HepG2 (cell line): ENCODE results near the gene FAM32A. TPM values are rescaled to one million over a fixed set of nuclear protein-coding genes. Genes with fewer than 3 reads are reported as not detected.

Experiments
- ARHGAP35 ChIP-seq: sonication (generic); formaldehyde crosslinking; IDR thresholded peaks from 2 replicates; pipeline ENCODE4 v1.9.0; 2022; ENCODE audit warnings: mild to moderate bottlenecking, inconsistent platforms, moderate library complexity, missing genetic modification reagents, borderline replicate concordance
- BRD4 ChIP-seq: sonication (generic); formaldehyde crosslinking; IDR thresholded peaks from 2 replicates; pipeline ENCODE4 v1.4.0; 2020; ENCODE audit warnings: missing genetic modification reagents
- CBX5 ChIP-seq: sonication (generic); formaldehyde crosslinking; IDR thresholded peaks from 2 replicates; pipeline ENCODE4 v1.4.0; 2020; ENCODE audit warnings: missing genetic modification reagents, borderline replicate concordance
- ISL2 ChIP-seq: sonication (generic); formaldehyde crosslinking; IDR thresholded peaks from 2 replicates; pipeline ENCODE4 v1.5.0; 2020; ENCODE audit warnings: missing genetic modification reagents
- MAFF ChIP-seq: IDR thresholded peaks from 2 replicates; pipeline ENCODE4 v1.6.1; 2011; ENCODE audit warnings: low read depth, low read length, improper control_type of control experiment
- PAF1 ChIP-seq: IDR thresholded peaks from 2 replicates; pipeline ENCODE4 v1.6.1; 2016; ENCODE audit warnings: missing genetic modification reagents, missing compliant biosample characterization
- PHF5A ChIP-seq: IDR thresholded peaks from one replicate; pipeline ENCODE4 v1.6.1; 2018; ENCODE audit warnings: low read depth, missing genetic modification reagents; ENCODE audit not compliant: unreplicated experiment
- SRY ChIP-seq: sonication (generic); formaldehyde crosslinking; IDR thresholded peaks from 2 replicates; pipeline ENCODE4 v1.8.0; 2022; ENCODE audit warnings: mild to moderate bottlenecking, missing genetic modification reagents
- TRIM22 ChIP-seq: fragments of 450-650 bp; IDR thresholded peaks from 2 replicates; pipeline ENCODE4 v1.6.1; 2017
- ZBTB8A ChIP-seq: sonication (generic); formaldehyde crosslinking; IDR thresholded peaks from 2 replicates; pipeline ENCODE4 v1.4.0; 2020; ENCODE audit warnings: mild to moderate bottlenecking, low read depth, missing genetic modification reagents, borderline replicate concordance
- ZNF160 ChIP-seq: sonication (generic); formaldehyde crosslinking; IDR thresholded peaks from 2 replicates; pipeline ENCODE4 v1.8.0; 2022; ENCODE audit warnings: mild to moderate bottlenecking, inconsistent platforms, missing genetic modification reagents
- ZNF432 ChIP-seq: sonication (generic); formaldehyde crosslinking; IDR thresholded peaks from 2 replicates; pipeline ENCODE4 v1.5.0; 2020; ENCODE audit warnings: missing genetic modification reagents, mild to moderate bottlenecking, borderline replicate concordance
- ZNF670 ChIP-seq: sonication (generic); formaldehyde crosslinking; IDR thresholded peaks from 2 replicates; pipeline ENCODE4 v1.8.0; 2022; ENCODE audit warnings: mild to moderate bottlenecking, missing genetic modification reagents, borderline replicate concordance
- ZNF740 ChIP-seq: sonication (generic); formaldehyde crosslinking; IDR thresholded peaks from 2 replicates; pipeline ENCODE4 v1.4.0; 2020; ENCODE audit warnings: missing genetic modification reagents
- ZNF768 ChIP-seq: sonication (generic); formaldehyde crosslinking; IDR thresholded peaks from 2 replicates; pipeline ENCODE4 v1.4.0; 2020; ENCODE audit warnings: missing genetic modification reagents
- ZNF782 ChIP-seq: sonication (generic); formaldehyde crosslinking; IDR thresholded peaks from 2 replicates; pipeline ENCODE4 v1.4.0; 2020; ENCODE audit warnings: missing genetic modification reagents, mild to moderate bottlenecking, borderline replicate concordance
- polyA plus RNA-seq, 8 experiments: library from polyadenylated mRNA; depleted of rRNA in 3 of 8; stranded (reverse) in 7 of 8; unstranded in 1 of 8; fragments of >200 nt; fragmentation: Illumina TruSeq in 4 of 8; extraction: Trizol in 4 of 8; gene quantifications; 2 replicates each; pipeline versions ENCODE4 v1.2.1 to v1.2.3, GENCODE V29; 2011 to 2016; ENCODE audit warnings: low read depth in 4 of 8, missing spikeins in 1 of 8, mixed read lengths in 1 of 8; ENCODE audit not compliant: insufficient read depth in 1 of 8
- total RNA-seq, 5 experiments: library from RNA; depleted of rRNA; stranded (reverse); fragments of >200 nt; fragmentation: Illumina TruSeq; extraction: Trizol; gene quantifications; 2 replicates each; pipeline ENCODE4 v1.2.3, GENCODE V29; 2016; ENCODE audit warnings: low read depth in 1 of 5
- TF ChIP-seq, protein P1 (sequence below): sonication (generic); formaldehyde crosslinking; IDR thresholded peaks from 2 replicates; pipeline ENCODE4 v1.8.1; 2023; ENCODE audit warnings: mild to moderate bottlenecking, missing genetic modification reagents
- TF ChIP-seq, protein P2 (sequence below): sonication (generic); formaldehyde crosslinking; IDR thresholded peaks from 2 replicates; pipeline ENCODE4 v1.5.1; 2020; ENCODE audit warnings: mild to moderate bottlenecking, missing genetic modification reagents, moderate library complexity
- TF ChIP-seq, protein P3 (sequence below): sonication (generic); formaldehyde crosslinking; IDR thresholded peaks from 2 replicates; pipeline ENCODE4 v1.4.0; 2020; ENCODE audit warnings: missing genetic modification reagents, borderline replicate concordance

FAM32A gene
- total and polyA plus RNA-seq, 2 of the 13 experiments (the other 11 are each of a cell fraction or from before 2014, with no cell fraction given), result 85.8 to 86.2 TPM

- TF ChIP-seq ZNF670 (no peak), ARHGAP35 (CRISPR knock-in tag) (peak; percentile 51; the same call in 1 of the 2 replicates), PAF1 (CRISPR knock-in tag) (no peak), ZNF782 (CRISPR knock-in tag) (no peak), ZNF432 (CRISPR knock-in tag) (no peak), SRY (CRISPR knock-in tag) (no peak), ISL2 (CRISPR knock-in tag) (no peak), ZBTB8A (CRISPR knock-in tag) (no peak), ZNF768 (peak; percentile 31; the same call in 1 of the 2 replicates), BRD4 (CRISPR knock-in tag) (no peak), ZNF740 (CRISPR knock-in tag) (no peak), CBX5 (CRISPR knock-in tag) (no peak), PHF5A (CRISPR knock-in tag) (no peak), MAFF (no peak), ZNF160 (no peak), TRIM22 (no peak)
- TF ChIP-seq, protein P1, sequence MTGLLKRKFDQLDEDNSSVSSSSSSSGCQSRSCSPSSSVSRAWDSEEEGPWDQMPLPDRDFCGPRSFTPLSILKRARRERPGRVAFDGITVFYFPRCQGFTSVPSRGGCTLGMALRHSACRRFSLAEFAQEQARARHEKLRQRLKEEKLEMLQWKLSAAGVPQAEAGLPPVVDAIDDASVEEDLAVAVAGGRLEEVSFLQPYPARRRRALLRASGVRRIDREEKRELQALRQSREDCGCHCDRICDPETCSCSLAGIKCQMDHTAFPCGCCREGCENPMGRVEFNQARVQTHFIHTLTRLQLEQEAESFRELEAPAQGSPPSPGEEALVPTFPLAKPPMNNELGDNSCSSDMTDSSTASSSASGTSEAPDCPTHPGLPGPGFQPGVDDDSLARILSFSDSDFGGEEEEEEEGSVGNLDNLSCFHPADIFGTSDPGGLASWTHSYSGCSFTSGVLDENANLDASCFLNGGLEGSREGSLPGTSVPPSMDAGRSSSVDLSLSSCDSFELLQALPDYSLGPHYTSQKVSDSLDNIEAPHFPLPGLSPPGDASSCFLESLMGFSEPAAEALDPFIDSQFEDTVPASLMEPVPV (CRISPR knock-in tag), result peak; percentile 58; the same call in 1 of the 2 replicates
- TF ChIP-seq, protein P2, sequence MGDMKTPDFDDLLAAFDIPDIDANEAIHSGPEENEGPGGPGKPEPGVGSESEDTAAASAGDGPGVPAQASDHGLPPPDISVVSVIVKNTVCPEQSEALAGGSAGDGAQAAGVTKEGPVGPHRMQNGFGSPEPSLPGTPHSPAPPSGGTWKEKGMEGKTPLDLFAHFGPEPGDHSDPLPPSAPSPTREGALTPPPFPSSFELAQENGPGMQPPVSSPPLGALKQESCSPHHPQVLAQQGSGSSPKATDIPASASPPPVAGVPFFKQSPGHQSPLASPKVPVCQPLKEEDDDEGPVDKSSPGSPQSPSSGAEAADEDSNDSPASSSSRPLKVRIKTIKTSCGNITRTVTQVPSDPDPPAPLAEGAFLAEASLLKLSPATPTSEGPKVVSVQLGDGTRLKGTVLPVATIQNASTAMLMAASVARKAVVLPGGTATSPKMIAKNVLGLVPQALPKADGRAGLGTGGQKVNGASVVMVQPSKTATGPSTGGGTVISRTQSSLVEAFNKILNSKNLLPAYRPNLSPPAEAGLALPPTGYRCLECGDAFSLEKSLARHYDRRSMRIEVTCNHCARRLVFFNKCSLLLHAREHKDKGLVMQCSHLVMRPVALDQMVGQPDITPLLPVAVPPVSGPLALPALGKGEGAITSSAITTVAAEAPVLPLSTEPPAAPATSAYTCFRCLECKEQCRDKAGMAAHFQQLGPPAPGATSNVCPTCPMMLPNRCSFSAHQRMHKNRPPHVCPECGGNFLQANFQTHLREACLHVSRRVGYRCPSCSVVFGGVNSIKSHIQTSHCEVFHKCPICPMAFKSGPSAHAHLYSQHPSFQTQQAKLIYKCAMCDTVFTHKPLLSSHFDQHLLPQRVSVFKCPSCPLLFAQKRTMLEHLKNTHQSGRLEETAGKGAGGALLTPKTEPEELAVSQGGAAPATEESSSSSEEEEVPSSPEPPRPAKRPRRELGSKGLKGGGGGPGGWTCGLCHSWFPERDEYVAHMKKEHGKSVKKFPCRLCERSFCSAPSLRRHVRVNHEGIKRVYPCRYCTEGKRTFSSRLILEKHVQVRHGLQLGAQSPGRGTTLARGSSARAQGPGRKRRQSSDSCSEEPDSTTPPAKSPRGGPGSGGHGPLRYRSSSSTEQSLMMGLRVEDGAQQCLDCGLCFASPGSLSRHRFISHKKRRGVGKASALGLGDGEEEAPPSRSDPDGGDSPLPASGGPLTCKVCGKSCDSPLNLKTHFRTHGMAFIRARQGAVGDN (CRISPR knock-in tag), result peak; percentile 91
- TF ChIP-seq, protein P3, sequence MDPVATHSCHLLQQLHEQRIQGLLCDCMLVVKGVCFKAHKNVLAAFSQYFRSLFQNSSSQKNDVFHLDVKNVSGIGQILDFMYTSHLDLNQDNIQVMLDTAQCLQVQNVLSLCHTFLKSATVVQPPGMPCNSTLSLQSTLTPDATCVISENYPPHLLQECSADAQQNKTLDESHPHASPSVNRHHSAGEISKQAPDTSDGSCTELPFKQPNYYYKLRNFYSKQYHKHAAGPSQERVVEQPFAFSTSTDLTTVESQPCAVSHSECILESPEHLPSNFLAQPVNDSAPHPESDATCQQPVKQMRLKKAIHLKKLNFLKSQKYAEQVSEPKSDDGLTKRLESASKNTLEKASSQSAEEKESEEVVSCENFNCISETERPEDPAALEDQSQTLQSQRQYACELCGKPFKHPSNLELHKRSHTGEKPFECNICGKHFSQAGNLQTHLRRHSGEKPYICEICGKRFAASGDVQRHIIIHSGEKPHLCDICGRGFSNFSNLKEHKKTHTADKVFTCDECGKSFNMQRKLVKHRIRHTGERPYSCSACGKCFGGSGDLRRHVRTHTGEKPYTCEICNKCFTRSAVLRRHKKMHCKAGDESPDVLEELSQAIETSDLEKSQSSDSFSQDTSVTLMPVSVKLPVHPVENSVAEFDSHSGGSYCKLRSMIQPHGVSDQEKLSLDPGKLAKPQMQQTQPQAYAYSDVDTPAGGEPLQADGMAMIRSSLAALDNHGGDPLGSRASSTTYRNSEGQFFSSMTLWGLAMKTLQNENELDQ (CRISPR knock-in tag), result no peak
Measured at GRCh38 chr19:16197622-16198369, 12.6 kb downstream of the FAM32A start, which contains the start of gene AP1M1 (continued).
